ENCODE results near the gene CEP95.
A peak's percentile ranks its signal among the peaks of the same experiment; 100 is the strongest.

Gene CEP95

DNA sequence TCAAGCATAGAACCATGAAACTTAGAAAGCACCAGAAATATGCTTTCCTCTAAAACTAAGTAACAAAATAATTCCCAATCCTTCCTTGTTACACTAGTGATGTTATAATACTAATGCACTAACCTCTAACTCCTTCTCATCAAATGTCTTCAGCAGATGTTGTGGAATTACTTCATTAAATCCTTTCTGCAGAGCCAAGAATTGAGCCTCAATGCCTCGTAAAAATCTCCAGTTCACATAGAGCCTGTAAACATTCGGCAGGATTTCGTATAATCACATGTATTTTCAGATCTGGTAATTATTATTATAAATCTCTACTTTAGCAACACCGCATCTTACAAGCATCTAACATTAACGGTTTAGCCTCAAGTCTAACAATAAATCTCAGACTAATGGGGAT is 44.7 kb downstream of the CEP95 start:
- TF ChIP-seq, protein P1, sequence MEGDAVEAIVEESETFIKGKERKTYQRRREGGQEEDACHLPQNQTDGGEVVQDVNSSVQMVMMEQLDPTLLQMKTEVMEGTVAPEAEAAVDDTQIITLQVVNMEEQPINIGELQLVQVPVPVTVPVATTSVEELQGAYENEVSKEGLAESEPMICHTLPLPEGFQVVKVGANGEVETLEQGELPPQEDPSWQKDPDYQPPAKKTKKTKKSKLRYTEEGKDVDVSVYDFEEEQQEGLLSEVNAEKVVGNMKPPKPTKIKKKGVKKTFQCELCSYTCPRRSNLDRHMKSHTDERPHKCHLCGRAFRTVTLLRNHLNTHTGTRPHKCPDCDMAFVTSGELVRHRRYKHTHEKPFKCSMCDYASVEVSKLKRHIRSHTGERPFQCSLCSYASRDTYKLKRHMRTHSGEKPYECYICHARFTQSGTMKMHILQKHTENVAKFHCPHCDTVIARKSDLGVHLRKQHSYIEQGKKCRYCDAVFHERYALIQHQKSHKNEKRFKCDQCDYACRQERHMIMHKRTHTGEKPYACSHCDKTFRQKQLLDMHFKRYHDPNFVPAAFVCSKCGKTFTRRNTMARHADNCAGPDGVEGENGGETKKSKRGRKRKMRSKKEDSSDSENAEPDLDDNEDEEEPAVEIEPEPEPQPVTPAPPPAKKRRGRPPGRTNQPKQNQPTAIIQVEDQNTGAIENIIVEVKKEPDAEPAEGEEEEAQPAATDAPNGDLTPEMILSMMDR (conservative IDR thresholded peaks at IDR 0.05) = no peak
- no peak overlapping the region for H3K27ac ChIP-seq

DNA sequence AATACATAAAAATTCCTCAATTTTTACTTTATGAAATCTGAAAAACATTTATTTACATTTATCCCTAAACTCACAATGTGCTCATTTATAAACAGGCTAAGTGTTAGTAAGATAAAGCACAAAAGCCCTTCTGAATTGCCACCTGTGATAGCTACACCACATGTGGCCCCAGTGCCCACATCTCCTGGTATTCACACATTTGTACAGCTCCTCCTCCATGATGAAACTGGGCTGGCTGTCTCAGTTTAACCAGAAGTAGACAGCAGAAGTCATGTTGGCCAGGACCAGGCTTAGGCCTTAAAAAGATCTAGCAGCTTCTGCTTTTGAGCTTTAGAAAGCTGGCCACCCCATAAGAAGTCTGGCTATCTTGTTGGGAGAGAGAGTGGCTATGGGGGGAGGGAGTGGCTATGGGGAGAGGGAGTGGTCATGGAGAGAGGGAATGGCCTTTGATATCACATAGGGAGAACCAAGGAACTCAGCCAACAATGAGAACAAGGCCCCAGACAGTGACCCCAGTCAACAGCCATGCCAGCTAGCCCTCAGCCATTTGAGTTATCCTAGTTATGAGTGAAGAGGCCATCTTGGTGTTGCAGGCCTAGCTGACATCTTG is 47.4 kb downstream of the CEP95 start:
- TF ChIP-seq, protein P1 (conservative IDR thresholded peaks at IDR 0.05) = no peak
- no peak overlapping the region for H3K27ac ChIP-seq

DNA sequence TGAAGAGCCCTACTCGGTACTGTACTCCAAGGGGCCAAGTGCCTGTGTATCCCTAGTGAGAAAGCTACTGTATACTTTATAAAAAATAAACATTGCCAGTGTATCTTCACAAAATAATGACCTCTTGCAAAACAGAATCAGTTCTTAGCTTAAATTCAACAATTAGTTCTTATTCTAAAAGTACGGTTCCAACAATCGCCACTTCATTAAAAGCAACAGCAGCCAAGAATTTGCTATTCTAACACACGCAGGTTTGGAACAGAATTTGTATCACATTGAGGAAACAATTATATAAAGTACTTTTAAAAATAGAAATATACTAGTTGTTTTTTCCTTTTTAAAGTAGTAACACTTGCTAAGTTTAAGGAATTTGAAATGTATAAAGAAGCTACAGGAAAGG is 48.5 kb downstream of the CEP95 start:
- TF ChIP-seq, protein P1 (conservative IDR thresholded peaks at IDR 0.05) = no peak

DNA sequence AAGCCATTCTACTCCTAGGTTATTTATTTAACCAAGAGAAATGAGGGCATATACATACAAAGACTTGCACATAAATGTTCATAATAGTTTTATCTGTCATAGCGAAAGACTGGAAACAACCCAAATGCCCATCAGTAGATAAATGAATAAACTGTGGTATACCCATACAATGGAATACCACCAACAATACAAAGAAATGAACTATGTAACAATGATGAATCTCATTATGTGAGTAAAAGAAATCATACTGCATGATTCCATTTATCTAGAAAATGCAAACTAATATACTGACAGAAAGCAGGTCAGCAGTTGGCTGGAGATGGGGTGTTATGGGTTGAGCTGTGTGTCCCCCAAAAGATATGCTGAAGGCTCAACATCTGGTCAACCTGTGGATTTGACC is 57.3 kb downstream of the CEP95 start:
- no peak overlapping the region for H3K27ac ChIP-seq
- TF ChIP-seq, protein P1 (conservative IDR thresholded peaks at IDR 0.05) = no peak

More for the DNA sequence above, 48.5 kb downstream of the CEP95 start:
- no peak overlapping the region for H3K27ac ChIP-seq

DNA sequence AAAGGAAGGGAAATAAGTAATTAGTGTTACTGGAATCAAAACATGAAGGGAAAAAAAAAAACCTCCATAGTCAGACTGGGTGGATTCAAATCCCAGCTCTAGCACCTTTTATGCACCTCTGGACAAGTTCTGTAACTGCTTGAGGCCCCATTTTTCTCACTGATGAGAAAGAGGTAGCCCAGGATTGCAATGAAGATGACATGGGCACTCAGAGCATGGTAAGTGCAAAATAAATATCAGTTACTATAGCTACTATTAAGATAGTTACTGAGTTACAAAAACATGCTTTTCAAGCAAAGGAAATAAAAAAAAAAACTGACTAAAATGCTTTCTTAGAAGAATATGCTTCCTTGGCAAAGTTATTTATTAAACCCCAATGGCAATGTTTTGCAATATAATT is 58.8 kb downstream of the CEP95 start:
- H3K27ac ChIP-seq = no peak overlapping the region

DNA sequence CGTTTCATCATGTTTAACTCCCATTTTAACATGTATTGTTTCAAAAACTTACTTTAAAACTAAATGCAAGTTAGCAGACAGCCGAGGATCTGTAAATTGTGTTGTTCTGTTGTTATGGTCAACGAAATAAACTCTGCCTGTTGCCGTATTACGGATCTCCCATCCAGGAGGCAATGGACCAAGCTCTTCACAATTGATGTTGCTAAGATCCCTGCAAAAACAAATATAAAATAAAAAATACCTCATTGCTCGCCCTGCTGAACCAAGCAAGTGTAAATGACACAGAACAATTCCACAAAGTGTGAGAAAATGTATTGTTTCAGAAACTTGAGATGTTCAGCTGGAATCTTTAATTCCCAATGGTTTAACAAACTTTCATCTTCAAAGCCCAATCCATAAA is 65.0 kb downstream of the CEP95 start:
- no peak overlapping the region for H3K27ac ChIP-seq
- TF ChIP-seq, protein P1 (conservative IDR thresholded peaks at IDR 0.05) = no peak

More for the DNA sequence above, 58.8 kb downstream of the CEP95 start:
- TF ChIP-seq, protein P1 (conservative IDR thresholded peaks at IDR 0.05) = no peak

DNA sequence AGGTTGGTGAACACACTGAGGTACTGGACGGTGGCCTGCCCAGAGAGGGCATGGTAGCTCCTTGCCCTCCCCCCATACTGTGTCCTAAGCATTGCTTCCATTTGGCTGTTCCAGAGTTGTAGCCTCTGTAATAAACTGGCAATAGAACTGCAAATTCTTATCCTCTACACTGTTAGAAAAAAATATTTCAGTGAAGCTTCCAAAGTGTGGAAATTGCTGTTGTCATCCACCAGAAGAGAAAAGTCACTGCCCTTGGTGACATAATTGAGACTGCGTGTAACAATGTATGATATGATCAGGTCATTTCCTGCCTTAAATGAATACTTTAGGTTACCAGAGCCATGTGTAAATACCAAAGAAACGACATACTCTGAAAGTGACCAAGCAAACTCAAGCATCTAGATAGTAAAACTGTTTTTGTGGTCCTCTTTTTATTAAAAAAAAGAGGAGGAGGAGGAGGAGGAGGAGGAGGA is 65.9 kb downstream of the CEP95 start:
- TF ChIP-seq, protein P1 (conservative IDR thresholded peaks at IDR 0.05) = no peak
- peak overlapping the region; percentile 36 for H3K27ac ChIP-seq
